Upper lobe of left lung (tissue), 6 donors: ENCODE results near the gene LDLRAD3. TPM values are rescaled to one million over a fixed set of nuclear protein-coding genes. Genes with fewer than 3 reads are reported as not detected.

Source experiments
- ATAC-seq, 2 donors: fragments of 200-7000 bp; cut with Tn5 transposase; one replicate each; pipeline ENCODE4 v1.9.1; 2022; ENCODE audit warnings: mild to moderate bottlenecking in 2 of 2, moderate library complexity in 2 of 2; ENCODE audit not compliant: low FRiP score in 2 of 2
- DNase-seq, 2 donors: peaks; one replicate each; pipeline ENCODE4 v3.0.0-alpha.2; 2019 to 2020
- H3K27ac ChIP-seq, 4 donors: fragments of 200-600 bp; sonication (generic); one replicate each; pipeline ENCODE4 v1.5.1; 2016 to 2019
- H3K27me3 ChIP-seq, 4 donors: fragments of 200-600 bp; sonication (generic); one replicate each; pipeline ENCODE4 v1.5.1; 2017 to 2019
- H3K36me3 ChIP-seq, 4 donors: fragments of 200-600 bp; sonication (generic); one replicate each; pipeline ENCODE4 v1.5.1; 2016 to 2019
- H3K4me1 ChIP-seq, 4 donors: fragments of 200-600 bp; sonication (generic); one replicate each; pipeline ENCODE4 v1.5.1; 2018 to 2019
- H3K4me3 ChIP-seq, 4 donors: fragments of 200-600 bp; sonication (generic); one replicate each; pipeline ENCODE4 v1.5.1; 2017 to 2019; ENCODE audit warnings: mild to moderate bottlenecking in 2 of 4, moderate library complexity in 1 of 4
- H3K9me3 ChIP-seq, 4 donors: fragments of 200-600 bp; sonication (generic); one replicate each; pipeline ENCODE4 v1.5.1; 2018 to 2019
- CTCF ChIP-seq, 6 experiments: fragments of 450-650 bp in 4 of 6; fragments of 200-600 bp in 2 of 6; sonication (generic) in 2 of 6; IDR thresholded peaks; one replicate each; pipeline ENCODE4 v1.5.1; 2016 to 2019; ENCODE audit warnings: antibody characterized with exemption in 6 of 6
- EP300 ChIP-seq, 4 donors: sonication (generic); formaldehyde crosslinking; IDR thresholded peaks; one replicate each; pipeline ENCODE4 v1.5.1; 2017; ENCODE audit warnings: antibody characterized with exemption in 4 of 4, control low read depth in 2 of 4
- POLR2A ChIP-seq, 4 donors: fragments of 450-650 bp; IDR thresholded peaks; one replicate each; pipeline ENCODE4 v1.5.1; 2016 to 2017; ENCODE audit warnings: antibody characterized with exemption in 4 of 4, mild to moderate bottlenecking in 2 of 4
- POLR2AphosphoS5 ChIP-seq, 2 donors: sonication (generic); formaldehyde crosslinking; IDR thresholded peaks; one replicate each; pipeline ENCODE4 v1.5.1; 2017; ENCODE audit warnings: antibody characterized with exemption in 2 of 2
- WGBS, 2 donors: methylation state at CpG; one replicate each; pipeline ENCODE4 v1.1.5; 2017 to 2018; 5-methylcytosine and 5-hydroxymethylcytosine counted together
- total RNA-seq, 6 donors: library from RNA; depleted of rRNA in 4 of 6; stranded (reverse); fragments of >200 nt in 4 of 6; gene quantifications; one replicate each; pipeline versions ENCODE4 v1.1.0 to v1.2.1, GENCODE V29; 2016 to 2021
- donor health status: DM: no; HTN: no; CAD: no; lungs with moderate emphysema.
- donor health status: DM: no; HTN: yes; CAD: no; lungs with severe emphysema.

Gene LDLRAD3
- total RNA-seq, 6 donors from 2014 or later = 4.4 to 16.8 (median 7.4) TPM

GRCh38 chr11:36110668-36111410 lies 167.0 kb downstream of the LDLRAD3 start:
- TF ChIP-seq CTCF (IDR thresholded peaks at IDR 0.05) = no peak
- no peak for TF ChIP-seq EP300 (IDR thresholded peaks at IDR 0.05)
- no peak for TF ChIP-seq POLR2AphosphoS5 (IDR thresholded peaks at IDR 0.05)
- TF ChIP-seq POLR2A (IDR thresholded peaks at IDR 0.05) = no peak
- no peaks in the 10 kb centered on the region for H3K27me3 ChIP-seq
- WGBS, 2 donors = 64 to 65% methylated on average over 9 of the region's 9 CpGs
- ATAC-seq = no peak
- no peaks in the 10 kb centered on the region for H3K4me1 ChIP-seq
- DNase-seq = no peak
- H3K36me3 ChIP-seq = no peaks in the 10 kb centered on the region
- H3K4me3 ChIP-seq = no peak overlapping the region
- H3K9me3 ChIP-seq = peaks cover 0 to 5% (median 0%) of the 10 kb centered on the region in 4 donors
- no peak overlapping the region for H3K27ac ChIP-seq

- DNase-seq (no peak), ATAC-seq (no peak)
- Histone ChIP-seq H3K4me1 (no peaks in the 10 kb centered on the region), H3K4me3 (no peak overlapping the region), H3K27me3 (no peaks in the 10 kb centered on the region), H3K9me3 (peaks cover 0 to 5% (median 0%) of the 10 kb centered on the region in 4 donors), H3K27ac (no peak overlapping the region), H3K36me3 (no peaks in the 10 kb centered on the region)
- no peak for TF ChIP-seq CTCF (IDR thresholded peaks at IDR 0.05)
- TF ChIP-seq EP300 (IDR thresholded peaks at IDR 0.05) = no peak
- no peak for TF ChIP-seq POLR2AphosphoS5 (IDR thresholded peaks at IDR 0.05)
- no peak for TF ChIP-seq POLR2A (IDR thresholded peaks at IDR 0.05)
- WGBS, 2 donors = 98 to 99% methylated on average over 7 of the region's 7 CpGs
Observed at GRCh38 chr11:36114095-36114494, 170.2 kb downstream of the LDLRAD3 start.

GRCh38 chr11:36115378-36115801 lies 171.5 kb downstream of the LDLRAD3 start:
- WGBS, 2 donors = 93 to 96% methylated on average over 9 of the region's 9 CpGs
- ATAC-seq = no peak
- Histone ChIP-seq H3K9me3 (peaks cover 0 to 5% (median 0%) of the 10 kb centered on the region in 4 donors), H3K4me3 (no peak overlapping the region), H3K27ac (no peak overlapping the region), H3K27me3 (no peaks in the 10 kb centered on the region), H3K36me3 (no peaks in the 10 kb centered on the region), H3K4me1 (no peaks in the 10 kb centered on the region)
- TF ChIP-seq POLR2A (IDR thresholded peaks at IDR 0.05) (no peak), POLR2AphosphoS5 (IDR thresholded peaks at IDR 0.05) (no peak), EP300 (IDR thresholded peaks at IDR 0.05) (no peak), CTCF (IDR thresholded peaks at IDR 0.05) (no peak)
- no peak for DNase-seq

- TF ChIP-seq EP300 (IDR thresholded peaks at IDR 0.05) (no peak), POLR2AphosphoS5 (IDR thresholded peaks at IDR 0.05) (no peak), POLR2A (IDR thresholded peaks at IDR 0.05) (no peak), CTCF (IDR thresholded peaks at IDR 0.05) (no peak)
- DNase-seq (no peak), ATAC-seq (no peak)
- Histone ChIP-seq H3K27ac (no peak overlapping the region), H3K36me3 (no peaks in the 10 kb centered on the region), H3K9me3 (peaks cover 0 to 5% (median 0%) of the 10 kb centered on the region in 4 donors), H3K4me1 (no peaks in the 10 kb centered on the region), H3K27me3 (no peaks in the 10 kb centered on the region), H3K4me3 (no peak overlapping the region)
- WGBS, 2 donors = 54 to 71% methylated on average over 6 of the region's 6 CpGs
Observed at GRCh38 chr11:36116161-36116560, 172.3 kb downstream of the LDLRAD3 start.

- Histone ChIP-seq H3K4me1 (no peaks in the 10 kb centered on the region), H3K36me3 (no peaks in the 10 kb centered on the region), H3K27ac (no peak overlapping the region), H3K9me3 (peaks cover 0 to 4% (median 0%) of the 10 kb centered on the region in 4 donors), H3K4me3 (no peak overlapping the region), H3K27me3 (no peaks in the 10 kb centered on the region)
- TF ChIP-seq POLR2A (IDR thresholded peaks at IDR 0.05) (no peak), EP300 (IDR thresholded peaks at IDR 0.05) (no peak), POLR2AphosphoS5 (IDR thresholded peaks at IDR 0.05) (no peak)
- ATAC-seq (no peak), DNase-seq (no peak)
- WGBS, 2 donors = 78 to 81% methylated on average over 2 of the region's 2 CpGs
Observed at GRCh38 chr11:36118084-36118483, 174.2 kb downstream of the LDLRAD3 start.
